ENCODE data around the gene KDM4B.
A peak's percentile ranks its signal among the peaks of the same experiment; 100 is the strongest.

The KDM4B gene

GRCh38 chr19:5104871-5105351, 136.0 kb downstream of the KDM4B start:
- no peak for DNase-seq (ENCODE audit: low read depth in 2 of 2)

GRCh38 chr19:5106191-5106726, 137.3 kb downstream of the KDM4B start:
- no peak for DNase-seq (ENCODE audit: low read depth in 2 of 2)

- DNase-seq (ENCODE audit: low read depth in 2 of 2), result no peak
These were observed 138.1 kb downstream of the KDM4B start for GRCh38 chr19:5106971-5107370.

GRCh38 chr19:5107432-5108122, 138.7 kb downstream of the KDM4B start:
- DNase-seq (ENCODE audit: low read depth in 2 of 2), result no peak

GRCh38 chr19:5108123-5108596, 139.2 kb downstream of the KDM4B start:
- DNase-seq (ENCODE audit: low read depth in 2 of 2), result no peak

GRCh38 chr19:5108866-5109265, 140.0 kb downstream of the KDM4B start:
- DNase-seq (ENCODE audit: low read depth in 2 of 2), result no peak

GRCh38 chr19:5109560-5109959, 140.6 kb downstream of the KDM4B start:
- DNase-seq (ENCODE audit: low read depth in 2 of 2), result no peak

- no peak for DNase-seq (ENCODE audit: low read depth in 2 of 2)
These were observed 141.6 kb downstream of the KDM4B start for GRCh38 chr19:5110546-5110945.

GRCh38 chr19:5111051-5111450, 142.1 kb downstream of the KDM4B start:
- no peak for DNase-seq (ENCODE audit: low read depth in 2 of 2)

GRCh38 chr19:5112175-5112574, 143.3 kb downstream of the KDM4B start:
- DNase-seq (ENCODE audit: low read depth in 2 of 2), result no peak

GRCh38 chr19:5112681-5113575, 144.0 kb downstream of the KDM4B start:
- peak; percentile 35 to 47 for DNase-seq (ENCODE audit: low read depth in 2 of 2)

GRCh38 chr19:5113633-5114586, 145.0 kb downstream of the KDM4B start:
- DNase-seq (ENCODE audit: low read depth in 2 of 2), result no peak

- no peak for DNase-seq (ENCODE audit: low read depth in 2 of 2)
These were observed 145.8 kb downstream of the KDM4B start for GRCh38 chr19:5114727-5115126.

GRCh38 chr19:5115351-5115750, 146.4 kb downstream of the KDM4B start:
- DNase-seq (ENCODE audit: low read depth in 2 of 2), result no peak

- DNase-seq (ENCODE audit: low read depth in 2 of 2), result no peak
These were observed 146.9 kb downstream of the KDM4B start for GRCh38 chr19:5115771-5116202.

GRCh38 chr19:5116292-5116691, 147.4 kb downstream of the KDM4B start:
- no peak for DNase-seq (ENCODE audit: low read depth in 2 of 2)

GRCh38 chr19:5117421-5117820, 148.5 kb downstream of the KDM4B start:
- no peak for DNase-seq (ENCODE audit: low read depth in 2 of 2)

- DNase-seq (ENCODE audit: low read depth in 2 of 2), result no peak
These were observed 149.1 kb downstream of the KDM4B start for GRCh38 chr19:5118026-5118425.

GRCh38 chr19:5119297-5119998, 150.5 kb downstream of the KDM4B start:
- no peak for DNase-seq (ENCODE audit: low read depth in 2 of 2)

GRCh38 chr19:5120321-5120720, 151.4 kb downstream of the KDM4B start:
- DNase-seq (ENCODE audit: low read depth in 2 of 2), result no peak

GRCh38 chr19:5120833-5121232, 151.9 kb downstream of the KDM4B start:
- DNase-seq (ENCODE audit: low read depth in 2 of 2), result no peak

All from fibroblast of skin of left quadriceps (primary cell).